ENCODE data around the gene DNAH8.

The DNAH8 gene

DNA sequence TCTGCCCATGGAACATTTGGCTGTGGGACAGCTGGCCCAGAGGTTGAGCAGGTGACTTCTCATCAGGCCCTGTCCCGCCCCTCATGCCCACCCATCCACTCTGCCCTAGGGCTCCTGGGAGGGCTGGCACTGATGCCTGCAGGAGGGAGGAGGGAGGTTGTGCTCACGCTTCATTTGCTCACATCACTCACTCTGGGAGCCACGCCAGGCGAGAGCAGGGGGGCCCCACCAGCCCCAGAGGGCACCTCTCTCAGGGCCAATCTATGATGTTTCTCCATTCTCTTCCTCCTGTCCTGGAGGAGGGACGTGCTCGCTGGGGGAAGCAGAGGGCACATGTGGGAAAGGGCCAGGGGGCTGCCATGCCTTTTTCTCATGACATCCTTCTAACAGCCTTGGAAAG is 322.6 kb downstream of the DNAH8 start:
- TF ChIP-seq, protein P1, sequence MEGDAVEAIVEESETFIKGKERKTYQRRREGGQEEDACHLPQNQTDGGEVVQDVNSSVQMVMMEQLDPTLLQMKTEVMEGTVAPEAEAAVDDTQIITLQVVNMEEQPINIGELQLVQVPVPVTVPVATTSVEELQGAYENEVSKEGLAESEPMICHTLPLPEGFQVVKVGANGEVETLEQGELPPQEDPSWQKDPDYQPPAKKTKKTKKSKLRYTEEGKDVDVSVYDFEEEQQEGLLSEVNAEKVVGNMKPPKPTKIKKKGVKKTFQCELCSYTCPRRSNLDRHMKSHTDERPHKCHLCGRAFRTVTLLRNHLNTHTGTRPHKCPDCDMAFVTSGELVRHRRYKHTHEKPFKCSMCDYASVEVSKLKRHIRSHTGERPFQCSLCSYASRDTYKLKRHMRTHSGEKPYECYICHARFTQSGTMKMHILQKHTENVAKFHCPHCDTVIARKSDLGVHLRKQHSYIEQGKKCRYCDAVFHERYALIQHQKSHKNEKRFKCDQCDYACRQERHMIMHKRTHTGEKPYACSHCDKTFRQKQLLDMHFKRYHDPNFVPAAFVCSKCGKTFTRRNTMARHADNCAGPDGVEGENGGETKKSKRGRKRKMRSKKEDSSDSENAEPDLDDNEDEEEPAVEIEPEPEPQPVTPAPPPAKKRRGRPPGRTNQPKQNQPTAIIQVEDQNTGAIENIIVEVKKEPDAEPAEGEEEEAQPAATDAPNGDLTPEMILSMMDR (IDR thresholded peaks at IDR 0.05), result no peak

DNA sequence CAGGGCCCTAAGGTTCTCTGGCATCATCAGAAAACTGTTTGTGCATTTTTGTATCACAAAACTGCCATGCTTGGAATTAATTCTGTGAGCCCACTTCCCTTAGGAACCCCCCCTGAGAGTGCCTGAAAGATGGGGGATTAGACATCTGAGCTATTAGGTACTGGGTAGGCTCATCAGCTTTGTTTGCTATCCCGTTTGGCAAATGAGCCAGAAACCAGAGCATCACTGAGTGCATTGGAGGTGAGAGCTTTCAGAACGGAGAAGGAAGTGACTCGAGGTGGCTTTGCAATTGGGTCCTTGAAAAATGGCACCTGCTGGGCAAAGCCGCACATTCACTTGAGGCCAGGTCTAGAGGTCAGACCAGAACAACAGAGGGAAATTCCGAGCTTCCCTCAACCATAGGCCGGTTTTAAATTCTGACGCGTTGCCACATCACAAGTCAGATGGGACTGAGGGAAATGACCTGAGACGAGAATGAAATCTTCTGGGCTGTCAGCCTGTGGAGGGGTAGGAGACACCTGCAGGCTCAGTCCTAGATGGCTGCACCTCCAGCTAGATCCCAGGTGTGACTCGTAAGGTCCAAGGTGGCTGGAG is 325.1 kb downstream of the DNAH8 start:
- TF ChIP-seq, protein P1 (IDR thresholded peaks at IDR 0.05), result no peak

DNA sequence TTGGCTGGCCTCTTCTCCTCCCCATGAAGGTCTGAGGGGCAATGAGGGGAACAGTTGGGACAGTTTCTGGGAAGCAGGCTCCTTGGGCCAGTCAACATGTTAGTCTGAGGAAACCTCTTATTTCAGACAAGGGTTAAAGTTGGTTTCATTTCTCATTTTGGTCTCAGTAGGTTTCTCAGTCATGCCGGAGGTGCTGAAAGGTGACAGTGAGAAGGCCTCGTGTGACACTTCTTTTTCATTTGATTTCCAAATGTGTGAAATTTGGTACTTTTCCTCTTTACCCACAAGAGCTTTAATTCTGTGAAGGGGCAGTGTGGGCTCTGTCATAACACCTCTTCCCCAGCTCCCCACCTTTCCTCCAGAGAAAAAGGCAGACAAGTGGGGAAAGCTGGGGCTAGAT is 326.0 kb downstream of the DNAH8 start:
- TF ChIP-seq, protein P1 (IDR thresholded peaks at IDR 0.05), result no peak

DNA sequence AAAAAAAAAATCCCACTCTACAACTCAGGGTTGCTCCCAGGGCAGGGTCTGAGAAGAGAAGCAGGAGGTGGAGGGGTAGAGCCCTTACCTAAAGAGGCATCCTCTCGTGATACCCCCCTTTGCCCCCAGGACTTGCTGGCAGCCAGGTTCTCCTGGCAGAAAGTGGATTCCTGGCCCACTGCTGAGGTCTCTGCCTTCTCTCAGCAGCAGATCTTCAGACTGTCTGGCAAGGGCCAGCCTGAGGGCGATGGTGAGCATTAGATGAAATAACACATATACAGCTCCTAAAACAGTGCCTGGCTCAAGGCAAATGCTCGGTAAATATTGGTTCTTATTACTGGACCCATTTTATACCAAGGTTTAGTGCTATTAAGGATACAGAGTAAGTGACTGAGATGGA is 328.7 kb downstream of the DNAH8 start:
- TF ChIP-seq, protein P1 (IDR thresholded peaks at IDR 0.05), result no peak

DNA sequence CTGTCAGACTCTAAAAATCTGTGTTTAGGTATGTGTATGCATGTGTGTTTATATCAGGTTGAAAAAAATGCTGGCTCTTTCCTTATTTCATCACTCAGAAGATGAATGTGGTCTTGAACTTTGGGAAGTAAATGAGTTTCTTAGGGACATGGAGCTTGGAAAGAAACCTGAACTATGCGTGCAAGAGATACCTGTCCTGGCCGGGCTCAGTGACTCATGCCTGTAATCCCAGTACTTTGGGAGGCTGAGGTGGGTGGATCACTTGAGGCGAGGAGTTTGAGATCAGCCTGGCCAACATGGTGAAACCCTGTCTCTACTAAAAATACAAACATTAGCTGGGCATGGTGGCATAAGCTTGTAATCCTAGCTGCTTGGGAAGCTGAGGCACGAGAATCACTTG is 329.1 kb downstream of the DNAH8 start:
- TF ChIP-seq, protein P1 (IDR thresholded peaks at IDR 0.05), result no peak

DNA sequence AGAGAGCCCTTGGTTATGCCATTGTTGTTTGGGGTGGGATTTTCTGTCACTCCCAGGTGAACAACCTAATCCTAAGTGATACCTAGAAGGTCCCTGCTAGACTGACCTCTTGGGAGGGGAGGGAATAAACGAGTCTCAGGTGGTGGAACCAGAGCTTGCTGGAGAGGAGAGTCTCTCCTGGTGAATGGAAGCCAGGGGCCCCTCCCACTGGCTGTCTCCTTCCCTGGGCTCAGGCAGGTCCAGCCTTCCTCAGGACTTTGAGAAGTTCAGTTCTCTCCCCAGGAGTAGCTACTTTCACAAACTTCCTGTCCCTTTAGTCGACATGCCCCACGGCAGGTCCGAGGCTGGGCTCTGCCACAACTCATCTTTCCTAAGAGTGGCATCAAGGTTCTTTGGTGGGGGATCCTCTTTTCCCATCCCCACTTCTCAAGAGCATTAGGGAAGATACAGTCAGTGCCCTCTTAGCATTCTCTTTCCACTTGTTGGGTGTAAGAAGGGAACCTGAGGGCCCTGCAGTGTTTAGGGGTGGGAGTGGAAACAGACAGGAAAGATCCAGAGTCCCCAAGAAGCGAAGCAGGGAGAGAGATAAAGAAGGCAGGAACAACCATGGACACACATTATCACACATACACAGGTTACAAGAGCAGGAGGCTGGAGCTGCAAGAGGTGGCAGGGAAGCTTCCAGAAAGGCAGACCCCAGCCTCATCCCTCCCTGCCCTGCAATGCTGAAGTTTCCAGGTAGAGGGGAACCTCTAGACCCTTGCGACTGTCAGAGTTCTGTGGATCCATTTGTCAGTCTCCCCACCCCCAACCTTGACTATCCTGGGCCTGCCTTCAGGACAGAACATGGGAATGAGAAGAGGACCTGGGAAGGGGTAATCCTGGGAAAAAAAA is 332.6 kb downstream of the DNAH8 start:
- TF ChIP-seq, protein P1 (IDR thresholded peaks at IDR 0.05), result no peak

DNA sequence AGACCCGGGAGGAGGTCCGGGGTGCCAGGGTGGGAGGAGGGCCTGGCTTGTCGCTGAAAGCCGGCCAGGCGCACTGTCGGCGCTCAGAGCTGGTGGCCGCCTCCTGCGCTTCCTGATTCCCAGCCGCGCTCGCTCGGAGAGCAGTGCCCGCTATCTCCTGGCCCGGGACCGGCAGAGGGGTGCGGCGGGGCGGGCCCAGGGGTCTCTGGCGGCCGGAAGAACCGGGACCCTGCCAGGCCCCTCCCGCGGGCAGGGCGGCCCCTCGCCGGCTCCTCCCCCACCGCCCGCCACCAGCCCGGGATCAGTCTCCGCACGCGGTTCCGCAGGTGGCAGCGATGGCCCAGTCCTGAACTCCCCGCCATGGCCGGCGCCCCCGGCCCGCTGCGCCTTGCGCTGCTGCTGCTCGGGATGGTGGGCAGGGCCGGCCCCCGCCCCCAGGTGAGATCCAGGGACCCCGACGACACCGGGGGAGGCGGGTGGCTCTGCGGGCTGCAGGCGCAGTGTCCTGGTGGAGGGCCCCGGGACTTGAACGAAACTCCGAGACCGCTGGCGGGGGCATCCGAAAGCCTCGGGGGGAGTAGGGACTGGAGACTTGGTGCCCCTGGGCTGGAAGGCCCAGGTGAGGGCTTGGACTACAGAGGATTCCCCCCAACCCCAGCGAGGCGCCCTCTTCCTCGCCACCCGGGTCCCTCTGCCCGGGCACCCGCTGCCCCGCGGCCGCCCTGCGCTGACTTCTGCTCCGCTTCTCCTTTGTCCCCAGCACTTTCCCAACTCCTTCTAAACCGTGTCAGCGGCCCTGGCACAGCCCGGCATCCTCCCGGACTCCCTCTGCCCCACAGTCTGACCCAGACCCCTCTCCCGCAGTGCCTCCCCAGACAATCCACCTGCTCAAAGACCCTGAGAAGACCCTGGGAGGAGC is 333.6 kb downstream of the DNAH8 start, which contains the start of gene GLP1R:
GLP1R (plus strand) TSS at position 301 of the 919 bp plus-strand sequence; CDS start at position 361, 60 bp downstream.
- TF ChIP-seq, protein P1 (IDR thresholded peaks at IDR 0.05), result no peak
